ENCODE data around the gene SMAD2.
"Not testable (repeated sequence)": the region's sequence is repeated elsewhere in the genome, so short reads cannot be mapped to it uniquely, and the experiment has no call there.

SMAD2 gene

DNA sequence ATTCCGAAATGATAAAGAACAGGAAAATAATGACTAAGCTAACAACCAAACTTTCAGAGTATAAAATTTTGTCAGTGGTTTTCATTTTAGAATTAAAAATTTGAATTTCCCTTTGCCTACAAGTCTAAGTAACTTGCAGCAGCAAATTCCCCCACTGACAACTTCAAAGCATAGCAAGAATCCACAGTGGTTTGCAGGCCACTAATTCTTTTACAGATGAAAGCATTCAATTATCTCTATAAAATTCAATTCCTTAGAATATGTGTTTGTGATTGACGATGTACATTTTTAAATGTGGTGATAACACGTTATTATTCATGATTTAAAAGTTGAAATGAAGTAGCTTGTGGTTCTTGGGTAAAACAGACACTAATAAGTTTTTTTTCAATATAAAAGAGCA is 100.6 kb downstream of the SMAD2 start:
- Mint-ChIP-seq H3K27me3 (no peaks in the 10 kb centered on the region), H3K27ac (no peak overlapping the region), H3K4me3 (no peak overlapping the region), H3K4me1 (peaks cover 4 to 16% of the 10 kb centered on the region in 2 donors), H3K9me3 (peaks cover 4 to 6% of the 10 kb centered on the region in 2 donors), H3K36me3 (peaks cover 29 to 46% of the 10 kb centered on the region in 2 donors)
- ATAC-seq (replicated peaks): no peak
- DNase-seq: no peak

GRCh38 chr18:47828031-47828430 is 102.4 kb downstream of the SMAD2 start:
- not testable (repeated sequence) for DNase-seq; ATAC-seq (replicated peaks); H3K4me3 Mint-ChIP-seq; H3K27ac Mint-ChIP-seq; H3K27me3 Mint-ChIP-seq; H3K9me3 Mint-ChIP-seq
- peaks cover 4 to 16% of the 10 kb centered on the region in 2 donors for H3K4me1 Mint-ChIP-seq
- H3K36me3 Mint-ChIP-seq: peaks cover 23 to 45% of the 10 kb centered on the region in 2 donors

DNA sequence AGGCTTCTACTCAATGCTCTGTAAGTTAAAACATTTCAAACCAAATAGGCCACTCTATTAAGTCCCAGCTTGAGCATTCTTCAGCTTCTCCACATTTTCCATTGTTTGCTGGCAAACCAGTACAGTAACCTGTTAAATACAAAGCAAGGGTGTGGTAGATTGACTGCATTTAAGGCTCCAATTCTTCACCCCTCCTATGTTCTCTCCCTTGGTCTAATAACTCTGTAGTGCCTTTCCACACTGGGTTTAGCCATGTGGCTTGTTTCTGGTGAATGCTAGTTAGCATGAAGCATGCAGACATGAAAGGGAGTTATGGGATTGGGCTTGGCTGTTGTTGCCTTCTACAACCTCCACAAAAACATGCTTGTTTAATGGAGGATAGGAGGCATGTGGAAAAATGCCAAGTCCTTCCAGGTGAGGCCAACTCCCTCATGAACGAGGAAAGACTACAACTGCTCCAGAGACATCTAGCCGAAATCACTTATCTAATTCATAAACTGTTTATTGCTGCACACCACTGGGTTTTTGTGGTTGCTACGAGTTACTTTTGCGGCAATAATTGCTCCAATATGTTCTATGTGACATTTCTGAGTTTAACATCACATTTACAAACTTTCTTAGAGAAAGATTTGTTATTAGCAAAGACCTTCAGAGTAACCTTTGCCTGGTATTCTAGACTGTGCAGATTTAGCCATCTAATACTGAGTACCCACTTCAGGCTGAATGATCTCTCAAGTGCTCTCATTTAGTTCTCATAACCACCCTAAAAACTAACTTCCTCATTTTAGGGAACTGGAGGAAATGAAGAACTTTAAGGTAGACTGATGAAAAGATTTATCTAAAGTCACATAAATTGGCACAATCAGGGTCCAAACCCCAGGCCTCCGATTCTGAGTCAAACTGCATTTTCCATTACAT is 104.0 kb downstream of the SMAD2 start:
- H3K4me3 Mint-ChIP-seq: no peak overlapping the region
- H3K4me1 Mint-ChIP-seq: peaks cover 4 to 16% of the 10 kb centered on the region in 2 donors
- H3K27ac Mint-ChIP-seq: peak overlapping the region; percentile 31
- ATAC-seq (replicated peaks): peak; percentile 68 to 69
- peaks cover 26 to 41% of the 10 kb centered on the region in 2 donors for H3K36me3 Mint-ChIP-seq
- H3K27me3 Mint-ChIP-seq: no peaks in the 10 kb centered on the region
- H3K9me3 Mint-ChIP-seq: peaks cover 4 to 6% of the 10 kb centered on the region in 2 donors
- no peak for DNase-seq

- no peaks in the 10 kb centered on the region for H3K9me3 Mint-ChIP-seq
- H3K27me3 Mint-ChIP-seq: no peaks in the 10 kb centered on the region
Measured at GRCh38 chr18:47821314-47821713, 109.1 kb downstream of the SMAD2 start.

DNA sequence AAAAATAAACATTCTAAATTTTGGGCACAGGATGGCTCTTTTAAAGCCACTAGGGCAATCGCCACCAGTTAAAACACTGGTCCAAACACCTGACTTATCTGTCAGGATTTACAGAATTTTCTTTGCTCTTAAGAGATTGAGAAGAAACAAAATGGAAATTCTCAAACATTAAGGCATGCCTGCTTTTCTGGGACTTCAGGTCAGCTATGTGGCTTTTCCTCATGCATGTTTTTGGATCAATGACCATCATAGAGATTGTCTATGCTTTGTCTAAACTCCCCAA is 112.7 kb downstream of the SMAD2 start:
- no peaks in the 10 kb centered on the region for H3K4me1 Mint-ChIP-seq
- ATAC-seq (replicated peaks) (no peak), DNase-seq (no peak)

More at GRCh38 chr18:47821314-47821713, 109.1 kb downstream of the SMAD2 start:
- peaks cover 9 to 22% of the 10 kb centered on the region in 2 donors for H3K36me3 Mint-ChIP-seq
- ATAC-seq (replicated peaks) (no peak), DNase-seq (no peak)
- H3K4me3 Mint-ChIP-seq: no peak overlapping the region
- peaks cover 0 to 2% of the 10 kb centered on the region in 2 donors for H3K4me1 Mint-ChIP-seq
- no peak overlapping the region for H3K27ac Mint-ChIP-seq

GRCh38 chr18:47817017-47817794 is 113.3 kb downstream of the SMAD2 start:
- no peaks in the 10 kb centered on the region for H3K27me3 Mint-ChIP-seq
- H3K27ac Mint-ChIP-seq: no peak overlapping the region
- DNase-seq (no peak), ATAC-seq (replicated peaks) (no peak)
- peaks cover 8 to 30% of the 10 kb centered on the region in 2 donors for H3K36me3 Mint-ChIP-seq
- peaks cover 1 to 5% of the 10 kb centered on the region in 2 donors for H3K9me3 Mint-ChIP-seq
- H3K4me1 Mint-ChIP-seq: no peaks in the 10 kb centered on the region
- H3K4me3 Mint-ChIP-seq: no peak overlapping the region

More for the DNA sequence above, 112.7 kb downstream of the SMAD2 start:
- H3K4me3 Mint-ChIP-seq: no peak overlapping the region
- peaks cover 8 to 25% of the 10 kb centered on the region in 2 donors for H3K36me3 Mint-ChIP-seq
- H3K27ac Mint-ChIP-seq: no peak overlapping the region
- H3K9me3 Mint-ChIP-seq: no peaks in the 10 kb centered on the region
- H3K27me3 Mint-ChIP-seq: no peaks in the 10 kb centered on the region

DNA sequence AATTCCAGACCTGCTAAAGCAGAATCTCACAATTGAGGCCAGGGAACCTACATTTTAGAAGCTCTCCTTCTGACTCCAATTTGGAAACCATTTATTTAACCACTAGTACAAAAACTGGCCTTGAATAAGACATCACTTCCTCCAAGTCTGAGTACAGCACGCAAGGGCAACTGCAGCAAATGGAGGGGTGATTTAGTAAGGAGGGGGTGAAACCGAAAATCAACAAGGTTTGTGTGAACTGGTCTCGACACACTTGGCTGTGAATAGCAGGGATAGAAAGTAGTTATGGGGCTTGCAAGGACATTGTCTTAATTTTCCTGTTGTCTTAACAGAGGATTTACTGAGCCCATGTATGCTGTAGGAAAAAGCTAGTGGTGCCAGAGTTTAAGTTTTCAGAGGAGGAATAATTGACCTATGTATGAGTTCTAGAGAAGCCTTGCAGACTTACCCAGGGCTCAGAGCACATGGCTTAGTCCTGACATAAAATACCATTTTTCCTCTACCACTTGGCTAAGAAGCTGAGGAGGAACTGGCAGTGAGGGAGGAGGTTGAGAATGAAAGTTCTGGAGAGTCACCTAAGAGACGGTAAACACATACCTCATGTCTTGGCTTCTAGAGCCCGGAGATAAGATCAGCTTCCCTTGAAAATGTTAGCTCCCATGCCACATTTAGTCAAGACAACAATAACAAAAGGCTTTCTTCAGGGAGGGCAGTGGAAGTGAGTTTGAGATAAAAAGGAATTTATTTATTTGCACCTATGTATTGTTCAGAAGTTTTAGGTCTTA is 114.8 kb downstream of the SMAD2 start:
- H3K27ac Mint-ChIP-seq: no peak overlapping the region
- no peak overlapping the region for H3K4me3 Mint-ChIP-seq
- peaks cover 0 to 2% of the 10 kb centered on the region in 2 donors for H3K4me1 Mint-ChIP-seq
- no peak for DNase-seq
- no peaks in the 10 kb centered on the region for H3K27me3 Mint-ChIP-seq
- ATAC-seq (replicated peaks): no peak
- peaks cover 3 to 10% of the 10 kb centered on the region in 2 donors for H3K9me3 Mint-ChIP-seq
- peaks cover 15 to 34% of the 10 kb centered on the region in 2 donors for H3K36me3 Mint-ChIP-seq

DNA sequence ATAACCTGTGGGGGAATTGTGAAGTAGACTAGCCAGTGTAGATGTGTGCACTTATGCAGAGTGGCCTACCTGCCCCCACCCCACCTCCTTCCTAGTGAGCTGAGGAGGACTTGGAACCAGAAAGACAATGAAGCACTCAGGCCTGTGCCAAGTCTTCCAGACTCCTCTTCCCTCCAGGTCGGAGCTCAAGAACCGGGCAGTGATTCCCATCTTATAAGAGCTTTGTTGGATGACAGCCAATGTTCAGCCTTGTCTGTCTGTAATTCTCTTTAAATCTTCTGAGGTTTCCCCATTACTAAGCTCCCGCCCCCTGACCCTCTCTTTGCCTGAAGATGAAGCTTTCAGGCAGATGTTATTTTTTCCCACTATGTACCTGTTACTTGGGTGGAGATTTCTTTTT is 121.0 kb downstream of the SMAD2 start:
- no peak for DNase-seq
- H3K4me3 Mint-ChIP-seq: no peak overlapping the region
- no peak overlapping the region for H3K27ac Mint-ChIP-seq
- H3K27me3 Mint-ChIP-seq: peaks cover 4% of the 10 kb centered on the region in 2 donors
- ATAC-seq (replicated peaks): no peak
- H3K4me1 Mint-ChIP-seq: peaks cover 0 to 2% of the 10 kb centered on the region in 2 donors
- H3K36me3 Mint-ChIP-seq: peaks cover 10 to 30% of the 10 kb centered on the region in 2 donors
- peaks cover 5 to 10% of the 10 kb centered on the region in 2 donors for H3K9me3 Mint-ChIP-seq

DNA sequence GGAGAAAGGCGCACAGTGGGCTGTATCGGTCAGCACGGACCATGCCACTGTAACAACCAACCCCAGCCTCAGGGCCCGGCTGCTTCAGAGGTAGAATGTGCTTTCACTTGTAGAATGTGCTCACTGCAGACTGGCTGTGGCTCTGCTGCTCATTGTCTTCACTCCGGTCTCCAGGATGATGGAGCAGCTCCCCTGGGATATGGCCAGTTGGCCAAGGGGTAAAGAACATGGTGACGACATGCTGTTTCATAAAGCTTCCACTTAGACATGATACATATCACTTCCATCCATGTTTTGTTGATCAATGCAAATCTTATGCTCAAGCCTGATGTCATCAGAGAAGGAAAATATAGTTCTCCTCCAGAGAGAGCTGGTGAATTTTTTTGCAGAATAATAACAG is 127.7 kb downstream of the SMAD2 start:
- Mint-ChIP-seq H3K27me3 (peaks cover 8 to 12% of the 10 kb centered on the region in 2 donors), H3K9me3 (peaks cover 0 to 2% of the 10 kb centered on the region in 2 donors), H3K36me3 (peaks cover 0 to 3% of the 10 kb centered on the region in 2 donors), H3K27ac (no peak overlapping the region), H3K4me3 (no peak overlapping the region), H3K4me1 (no peaks in the 10 kb centered on the region)
- DNase-seq (no peak), ATAC-seq (replicated peaks) (no peak)

GRCh38 chr18:47801817-47802216 is 128.6 kb downstream of the SMAD2 start:
- Mint-ChIP-seq H3K4me3 (no peak overlapping the region), H3K27ac (no peak overlapping the region)

DNA sequence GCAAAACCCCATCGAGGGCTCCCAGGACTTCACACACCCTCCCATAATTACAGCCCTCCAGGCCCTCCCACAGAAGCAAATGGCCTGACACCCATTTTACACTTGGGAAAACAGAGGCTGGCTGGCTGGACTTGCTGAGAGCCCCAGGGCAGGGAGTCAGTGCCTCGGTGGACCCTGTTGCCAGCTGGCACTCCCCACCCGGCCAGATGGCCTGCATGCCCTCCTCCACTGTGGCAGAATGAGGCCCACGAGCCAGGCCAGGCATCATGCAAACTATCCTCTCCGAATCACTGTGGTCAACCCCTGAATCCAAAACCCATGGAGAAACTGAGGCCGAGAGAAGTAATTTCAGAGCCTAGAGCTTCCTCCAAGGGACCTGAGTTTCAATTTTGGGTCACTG is 129.7 kb downstream of the SMAD2 start:
- Mint-ChIP-seq H3K36me3 (peaks cover 0 to 3% of the 10 kb centered on the region in 2 donors), H3K4me3 (no peak overlapping the region), H3K27me3 (peaks cover 8 to 20% of the 10 kb centered on the region in 2 donors), H3K4me1 (no peaks in the 10 kb centered on the region), H3K9me3 (peaks cover 0 to 1% of the 10 kb centered on the region in 2 donors), H3K27ac (no peak overlapping the region)
- DNase-seq (no peak), ATAC-seq (replicated peaks) (no peak)

More at GRCh38 chr18:47801817-47802216, 128.6 kb downstream of the SMAD2 start:
- peaks cover 0 to 3% of the 10 kb centered on the region in 2 donors for H3K36me3 Mint-ChIP-seq
- H3K9me3 Mint-ChIP-seq: peaks cover 0 to 2% of the 10 kb centered on the region in 2 donors
- ATAC-seq (replicated peaks) (no peak), DNase-seq (no peak)
- peaks cover 8 to 20% of the 10 kb centered on the region in 2 donors for H3K27me3 Mint-ChIP-seq
- H3K4me1 Mint-ChIP-seq: no peaks in the 10 kb centered on the region

DNA sequence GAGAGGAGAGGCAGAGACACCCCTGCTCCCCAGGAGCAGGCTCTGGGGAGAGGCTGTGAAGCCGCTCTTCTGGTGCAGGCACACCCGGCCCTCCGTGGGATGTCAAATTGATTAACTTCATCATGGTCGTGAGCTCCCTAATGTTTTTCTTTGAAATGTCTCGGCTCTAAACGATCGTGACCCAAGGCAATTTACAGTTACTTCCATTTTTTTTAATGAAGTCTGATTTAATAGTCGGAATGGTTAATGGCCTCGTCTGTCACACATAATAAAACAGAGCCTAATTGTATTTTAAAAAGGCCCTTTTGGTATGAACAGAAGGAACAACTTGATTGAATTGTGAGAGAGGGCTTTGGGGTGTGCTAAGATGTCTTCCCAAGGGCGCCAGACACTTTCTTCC is 130.2 kb downstream of the SMAD2 start:
- no peaks in the 10 kb centered on the region for H3K9me3 Mint-ChIP-seq
- H3K4me1 Mint-ChIP-seq: peaks cover 0 to 2% of the 10 kb centered on the region in 2 donors

DNA sequence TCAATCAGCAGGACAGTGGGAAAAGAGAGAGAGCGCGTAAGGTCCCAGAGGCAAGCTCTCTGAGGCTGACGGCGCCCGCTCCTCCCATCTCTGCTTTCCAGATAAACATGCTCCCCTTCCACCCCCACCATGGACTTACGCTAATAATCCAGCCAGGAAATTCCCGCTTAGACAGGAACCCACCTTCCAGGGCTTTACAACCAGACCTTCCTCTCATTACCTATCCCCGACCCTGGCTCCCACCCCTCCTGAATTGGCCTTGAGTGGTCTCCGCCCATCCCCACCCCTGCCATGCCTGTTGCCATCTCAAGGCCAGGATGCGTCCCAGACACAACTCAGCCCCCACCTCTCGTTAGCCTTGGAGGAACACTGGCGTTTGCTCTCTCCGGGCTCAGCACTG is 131.1 kb downstream of the SMAD2 start:
- no peak overlapping the region for H3K4me3 Mint-ChIP-seq
- H3K27ac Mint-ChIP-seq: no peak overlapping the region
- H3K27me3 Mint-ChIP-seq: peaks cover 9 to 22% of the 10 kb centered on the region in 2 donors
- no peak for DNase-seq
- H3K36me3 Mint-ChIP-seq: no peaks in the 10 kb centered on the region
- H3K9me3 Mint-ChIP-seq: no peaks in the 10 kb centered on the region
- peaks cover 0 to 2% of the 10 kb centered on the region in 2 donors for H3K4me1 Mint-ChIP-seq
- ATAC-seq (replicated peaks): no peak

More for the DNA sequence above, 130.2 kb downstream of the SMAD2 start:
- ATAC-seq (replicated peaks): no peak
- Mint-ChIP-seq H3K27ac (no peak overlapping the region), H3K27me3 (peaks cover 13 to 24% of the 10 kb centered on the region in 2 donors), H3K36me3 (peaks cover 0 to 3% of the 10 kb centered on the region in 2 donors), H3K4me3 (no peak overlapping the region)
- no peak for DNase-seq

DNA sequence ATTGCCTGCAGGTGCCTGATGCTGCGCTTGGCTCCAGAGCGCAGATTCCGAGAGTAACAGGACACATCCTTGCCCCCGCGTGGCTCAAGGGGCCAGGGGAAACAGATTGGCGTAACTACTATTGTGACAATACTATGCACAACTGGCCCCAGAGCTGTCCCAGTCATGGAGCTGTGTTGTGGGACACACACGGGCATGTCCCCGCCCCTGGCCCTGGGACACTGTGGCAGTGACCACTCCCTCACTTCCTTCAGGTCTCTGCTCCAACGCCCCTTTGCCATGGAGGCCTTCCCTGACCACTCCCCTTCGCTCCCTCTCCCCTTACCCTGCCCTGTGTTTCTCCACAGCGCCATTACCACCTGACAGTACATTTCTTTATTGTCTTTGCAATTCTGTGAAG is 132.1 kb downstream of the SMAD2 start:
- no peak overlapping the region for H3K27ac Mint-ChIP-seq
- no peak overlapping the region for H3K4me3 Mint-ChIP-seq
- H3K9me3 Mint-ChIP-seq: no peaks in the 10 kb centered on the region
- peaks cover 14 to 30% of the 10 kb centered on the region in 2 donors for H3K27me3 Mint-ChIP-seq
- DNase-seq: no peak
- ATAC-seq (replicated peaks): no peak
- peaks cover 0 to 2% of the 10 kb centered on the region in 2 donors for H3K4me1 Mint-ChIP-seq
- H3K36me3 Mint-ChIP-seq: no peaks in the 10 kb centered on the region
